ENCODE data around the gene JPH2. TPM values are rescaled to one million over a fixed set of nuclear protein-coding genes. Genes with fewer than 3 reads are reported as not detected.

The JPH2 gene
- total RNA-seq, 1 experiment from 2014 or later = 21.7 TPM

GRCh38 chr20:44151621-44152416 lies 35.2 kb downstream of the JPH2 start:
- H3K4me1 ChIP-seq (replicated peaks) = peaks cover 28% of the 10 kb centered on the region
- no peak for DNase-seq (ENCODE audit: low read depth in 1 of 2, low spot score in 2 of 2)
- H3K9me3 ChIP-seq (replicated peaks) = no peaks in the 10 kb centered on the region
- no peaks in the 10 kb centered on the region for H3K27me3 ChIP-seq (replicated peaks)
- H3K4me3 ChIP-seq = no peak overlapping the region
- no peak overlapping the region for H3K27ac ChIP-seq
- H3K36me3 ChIP-seq = peaks cover 47% of the 10 kb centered on the region

- no peak for DNase-seq (ENCODE audit: low read depth in 1 of 2, low spot score in 2 of 2)
- Histone ChIP-seq H3K27ac (no peak overlapping the region), H3K4me3 (no peak overlapping the region), H3K4me1 (replicated peaks) (peaks cover 11% of the 10 kb centered on the region), H3K36me3 (peaks cover 28% of the 10 kb centered on the region), H3K27me3 (replicated peaks) (no peaks in the 10 kb centered on the region), H3K9me3 (replicated peaks) (no peaks in the 10 kb centered on the region)
Measured at GRCh38 chr20:44146272-44146671, 40.7 kb downstream of the JPH2 start.

GRCh38 chr20:44145131-44145775 lies 41.7 kb downstream of the JPH2 start:
- H3K4me1 ChIP-seq (replicated peaks) = peaks cover 11% of the 10 kb centered on the region
- H3K27ac ChIP-seq = no peak overlapping the region
- H3K27me3 ChIP-seq (replicated peaks) = no peaks in the 10 kb centered on the region
- H3K9me3 ChIP-seq (replicated peaks) = no peaks in the 10 kb centered on the region
- no peak overlapping the region for H3K4me3 ChIP-seq
- peaks cover 20% of the 10 kb centered on the region for H3K36me3 ChIP-seq
- no peak for DNase-seq (ENCODE audit: low read depth in 1 of 2, low spot score in 2 of 2)

GRCh38 chr20:44143936-44144335 lies 43.1 kb downstream of the JPH2 start:
- Histone ChIP-seq H3K4me1 (replicated peaks) (peaks cover 14% of the 10 kb centered on the region), H3K36me3 (peaks cover 20% of the 10 kb centered on the region), H3K9me3 (replicated peaks) (no peaks in the 10 kb centered on the region), H3K4me3 (no peak overlapping the region), H3K27me3 (replicated peaks) (no peaks in the 10 kb centered on the region), H3K27ac (no peak overlapping the region)
- no peak for DNase-seq (ENCODE audit: low read depth in 1 of 2, low spot score in 2 of 2)

GRCh38 chr20:44142413-44142812 lies 44.6 kb downstream of the JPH2 start:
- Histone ChIP-seq H3K9me3 (replicated peaks) (no peaks in the 10 kb centered on the region), H3K27me3 (replicated peaks) (no peaks in the 10 kb centered on the region), H3K27ac (no peak overlapping the region), H3K4me3 (no peak overlapping the region), H3K4me1 (replicated peaks) (peaks cover 27% of the 10 kb centered on the region), H3K36me3 (peaks cover 18% of the 10 kb centered on the region)
- DNase-seq (ENCODE audit: low read depth in 1 of 2, low spot score in 2 of 2) = no peak

GRCh38 chr20:44141873-44142272 lies 45.1 kb downstream of the JPH2 start:
- peaks cover 13% of the 10 kb centered on the region for H3K36me3 ChIP-seq
- no peak overlapping the region for H3K4me3 ChIP-seq
- no peaks in the 10 kb centered on the region for H3K27me3 ChIP-seq (replicated peaks)
- H3K9me3 ChIP-seq (replicated peaks) = no peaks in the 10 kb centered on the region
- DNase-seq (ENCODE audit: low read depth in 1 of 2, low spot score in 2 of 2) = no peak
- no peak overlapping the region for H3K27ac ChIP-seq
- peaks cover 33% of the 10 kb centered on the region for H3K4me1 ChIP-seq (replicated peaks)

- Histone ChIP-seq H3K9me3 (replicated peaks) (no peaks in the 10 kb centered on the region), H3K27ac (no peak overlapping the region), H3K36me3 (peaks cover 2% of the 10 kb centered on the region; the same call in 1 of the 2 replicates), H3K4me3 (no peak overlapping the region), H3K27me3 (replicated peaks) (no peaks in the 10 kb centered on the region), H3K4me1 (replicated peaks) (peaks cover 53% of the 10 kb centered on the region)
- DNase-seq (ENCODE audit: low read depth in 1 of 2, low spot score in 2 of 2) = no peak
Measured at GRCh38 chr20:44138867-44139266, 48.1 kb downstream of the JPH2 start.

DNA sequence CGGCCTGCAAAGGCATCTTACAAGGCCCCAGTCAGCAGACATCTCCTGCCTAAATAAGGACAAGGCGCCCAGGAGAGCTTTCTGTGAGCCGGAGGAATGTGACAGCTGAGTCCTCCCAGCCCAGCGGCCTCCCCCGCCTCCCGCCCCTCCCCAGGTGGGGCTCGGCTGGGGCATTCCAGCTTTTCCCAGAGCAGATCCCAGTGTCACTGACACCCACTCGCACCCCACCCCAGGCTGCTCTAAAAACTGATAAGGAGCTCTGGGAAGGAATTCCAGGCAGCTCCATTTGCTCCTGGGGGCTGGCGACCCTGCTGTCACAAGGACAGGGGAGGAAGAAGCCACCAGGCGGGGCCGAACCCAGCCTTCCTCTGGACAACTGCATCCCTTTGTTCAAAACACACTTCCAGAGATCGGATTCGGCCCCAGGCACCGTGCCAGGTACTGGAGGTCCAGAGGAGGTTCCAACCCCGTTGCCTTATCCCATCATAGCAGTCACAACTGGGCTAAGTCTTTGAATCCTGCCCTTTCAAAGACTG lies 49.7 kb downstream of the JPH2 start:
- Histone ChIP-seq H3K9me3 (replicated peaks) (no peaks in the 10 kb centered on the region), H3K36me3 (no peaks in the 10 kb centered on the region; the same call in 1 of the 2 replicates), H3K27ac (peak overlapping the region; percentile 64), H3K4me1 (replicated peaks) (peaks cover 47% of the 10 kb centered on the region), H3K4me3 (no peak overlapping the region), H3K27me3 (replicated peaks) (no peaks in the 10 kb centered on the region)
- DNase-seq (ENCODE audit: low read depth in 1 of 2, low spot score in 2 of 2) = peak; percentile 59 to 85

- H3K4me1 ChIP-seq (replicated peaks) = peaks cover 42% of the 10 kb centered on the region
- no peak for DNase-seq (ENCODE audit: low read depth in 1 of 2, low spot score in 2 of 2)
- H3K9me3 ChIP-seq (replicated peaks) = no peaks in the 10 kb centered on the region
- no peak overlapping the region for H3K4me3 ChIP-seq
- H3K27ac ChIP-seq = peak overlapping the region; percentile 23
- H3K27me3 ChIP-seq (replicated peaks) = no peaks in the 10 kb centered on the region
- no peaks in the 10 kb centered on the region; the same call in 1 of the 2 replicates for H3K36me3 ChIP-seq
Measured at GRCh38 chr20:44136579-44137265, 50.3 kb downstream of the JPH2 start.

- DNase-seq (ENCODE audit: low read depth in 1 of 2, low spot score in 2 of 2) = peak in 1 of 2 experiments; percentile 54
- peak overlapping the region; percentile 43 for H3K27ac ChIP-seq
- peaks cover 42% of the 10 kb centered on the region for H3K4me1 ChIP-seq (replicated peaks)
- H3K4me3 ChIP-seq = no peak overlapping the region
- H3K27me3 ChIP-seq (replicated peaks) = no peaks in the 10 kb centered on the region
- H3K9me3 ChIP-seq (replicated peaks) = no peaks in the 10 kb centered on the region
- no peaks in the 10 kb centered on the region; the same call in 1 of the 2 replicates for H3K36me3 ChIP-seq
Measured at GRCh38 chr20:44135417-44136204, 51.4 kb downstream of the JPH2 start.

GRCh38 chr20:44135012-44135412 lies 52.0 kb downstream of the JPH2 start:
- H3K36me3 ChIP-seq = no peaks in the 10 kb centered on the region; the same call in 1 of the 2 replicates
- H3K4me3 ChIP-seq = no peak overlapping the region
- DNase-seq (ENCODE audit: low read depth in 1 of 2, low spot score in 2 of 2) = peak in 1 of 2 experiments; percentile 44
- no peaks in the 10 kb centered on the region for H3K9me3 ChIP-seq (replicated peaks)
- H3K27ac ChIP-seq = peak overlapping the region; percentile 43
- no peaks in the 10 kb centered on the region for H3K27me3 ChIP-seq (replicated peaks)
- H3K4me1 ChIP-seq (replicated peaks) = peaks cover 42% of the 10 kb centered on the region

DNA sequence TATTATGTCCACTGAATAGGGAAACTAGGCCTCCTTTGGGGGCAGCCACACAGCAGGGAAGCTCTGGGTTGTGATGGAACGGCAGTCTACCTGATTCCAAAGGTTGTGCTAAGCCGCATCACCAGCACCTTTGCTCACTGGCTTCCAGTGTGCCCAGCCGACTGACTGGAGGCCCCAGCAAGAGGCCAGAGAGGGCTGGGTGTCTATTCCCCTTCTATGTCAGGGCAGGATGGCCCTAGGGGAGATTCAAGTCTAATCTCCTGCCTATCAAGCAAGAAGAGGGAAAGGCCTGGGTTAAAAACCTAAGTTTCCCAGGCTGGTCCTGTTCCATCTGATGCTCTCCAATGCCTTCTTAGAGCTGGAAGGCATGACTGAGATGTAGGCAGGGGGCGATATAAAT lies 53.6 kb downstream of the JPH2 start:
- H3K27me3 ChIP-seq (replicated peaks) = no peaks in the 10 kb centered on the region
- no peak overlapping the region for H3K4me3 ChIP-seq
- DNase-seq (ENCODE audit: low read depth in 1 of 2, low spot score in 2 of 2) = no peak
- H3K36me3 ChIP-seq = no peaks in the 10 kb centered on the region; the same call in 1 of the 2 replicates
- H3K9me3 ChIP-seq (replicated peaks) = no peaks in the 10 kb centered on the region
- H3K27ac ChIP-seq = no peak overlapping the region
- peaks cover 36% of the 10 kb centered on the region for H3K4me1 ChIP-seq (replicated peaks)

- Histone ChIP-seq H3K27me3 (replicated peaks) (no peaks in the 10 kb centered on the region), H3K4me3 (no peak overlapping the region), H3K4me1 (replicated peaks) (peaks cover 19% of the 10 kb centered on the region), H3K36me3 (no peaks in the 10 kb centered on the region; the same call in 1 of the 2 replicates), H3K9me3 (replicated peaks) (no peaks in the 10 kb centered on the region), H3K27ac (no peak overlapping the region)
- no peak for DNase-seq (ENCODE audit: low read depth in 1 of 2, low spot score in 2 of 2)
Measured at GRCh38 chr20:44131704-44132103, 55.3 kb downstream of the JPH2 start.

Measured in SJSA1 (cell line).